Measurements from ENCODE around the gene SLC16A11. TPM values are rescaled to one million over a fixed set of nuclear protein-coding genes. Genes with fewer than 3 reads are reported as not detected.

Gene SLC16A11
- total RNA-seq, 1 donor from 2014 or later, result 0.54 TPM

DNA sequence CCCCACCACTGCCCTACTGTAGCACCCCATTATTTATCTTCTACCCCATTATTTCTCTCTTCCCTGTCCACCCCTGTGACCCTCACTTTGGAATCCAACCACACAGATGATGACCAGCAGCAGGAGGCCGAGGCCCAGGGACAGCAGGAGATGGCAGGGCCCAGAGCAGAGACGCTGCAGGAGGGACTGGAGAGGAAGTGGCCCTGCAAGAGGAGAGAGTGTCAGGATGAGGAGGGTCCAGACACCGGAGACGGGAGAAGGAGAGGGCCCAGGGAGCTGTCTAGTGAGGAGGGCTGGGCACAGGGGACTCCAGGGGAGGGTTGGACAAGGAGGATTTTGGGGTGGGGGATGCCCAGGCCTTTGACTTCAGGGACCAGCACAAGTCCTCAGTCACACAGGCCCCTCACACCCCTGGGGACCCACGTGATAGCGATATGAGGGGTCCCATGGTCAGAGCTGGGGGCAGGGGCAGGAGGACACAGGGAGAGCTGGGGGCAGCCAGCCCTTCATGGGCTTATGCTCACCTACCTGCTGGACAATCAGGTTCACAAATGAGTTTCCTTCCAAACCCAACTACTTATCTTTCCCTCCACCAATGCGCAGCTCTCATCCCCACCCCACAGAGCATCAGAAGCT is 34.1 kb upstream of the SLC16A11 start:
- H3K36me3 Mint-ChIP-seq (ENCODE audit: unreplicated experiment), result peaks cover 7% of the 10 kb centered on the region
- DNase-seq, result no peak
- no peak overlapping the region for H3K4me3 Mint-ChIP-seq (ENCODE audit: unreplicated experiment)
- no peaks in the 10 kb centered on the region for H3K4me1 Mint-ChIP-seq (ENCODE audit: low read depth, unreplicated experiment)
- TF ChIP-seq, protein P1, sequence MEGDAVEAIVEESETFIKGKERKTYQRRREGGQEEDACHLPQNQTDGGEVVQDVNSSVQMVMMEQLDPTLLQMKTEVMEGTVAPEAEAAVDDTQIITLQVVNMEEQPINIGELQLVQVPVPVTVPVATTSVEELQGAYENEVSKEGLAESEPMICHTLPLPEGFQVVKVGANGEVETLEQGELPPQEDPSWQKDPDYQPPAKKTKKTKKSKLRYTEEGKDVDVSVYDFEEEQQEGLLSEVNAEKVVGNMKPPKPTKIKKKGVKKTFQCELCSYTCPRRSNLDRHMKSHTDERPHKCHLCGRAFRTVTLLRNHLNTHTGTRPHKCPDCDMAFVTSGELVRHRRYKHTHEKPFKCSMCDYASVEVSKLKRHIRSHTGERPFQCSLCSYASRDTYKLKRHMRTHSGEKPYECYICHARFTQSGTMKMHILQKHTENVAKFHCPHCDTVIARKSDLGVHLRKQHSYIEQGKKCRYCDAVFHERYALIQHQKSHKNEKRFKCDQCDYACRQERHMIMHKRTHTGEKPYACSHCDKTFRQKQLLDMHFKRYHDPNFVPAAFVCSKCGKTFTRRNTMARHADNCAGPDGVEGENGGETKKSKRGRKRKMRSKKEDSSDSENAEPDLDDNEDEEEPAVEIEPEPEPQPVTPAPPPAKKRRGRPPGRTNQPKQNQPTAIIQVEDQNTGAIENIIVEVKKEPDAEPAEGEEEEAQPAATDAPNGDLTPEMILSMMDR (IDR thresholded peaks at IDR 0.05; ENCODE audit: partially characterized antibody, unreplicated experiment), result no peak
- H3K27ac Mint-ChIP-seq (ENCODE audit: unreplicated experiment), result no peak overlapping the region
- peaks cover 5% of the 10 kb centered on the region for H3K9me3 Mint-ChIP-seq (ENCODE audit: unreplicated experiment)
- peaks cover 2% of the 10 kb centered on the region for H3K27me3 Mint-ChIP-seq (ENCODE audit: unreplicated experiment)

DNA sequence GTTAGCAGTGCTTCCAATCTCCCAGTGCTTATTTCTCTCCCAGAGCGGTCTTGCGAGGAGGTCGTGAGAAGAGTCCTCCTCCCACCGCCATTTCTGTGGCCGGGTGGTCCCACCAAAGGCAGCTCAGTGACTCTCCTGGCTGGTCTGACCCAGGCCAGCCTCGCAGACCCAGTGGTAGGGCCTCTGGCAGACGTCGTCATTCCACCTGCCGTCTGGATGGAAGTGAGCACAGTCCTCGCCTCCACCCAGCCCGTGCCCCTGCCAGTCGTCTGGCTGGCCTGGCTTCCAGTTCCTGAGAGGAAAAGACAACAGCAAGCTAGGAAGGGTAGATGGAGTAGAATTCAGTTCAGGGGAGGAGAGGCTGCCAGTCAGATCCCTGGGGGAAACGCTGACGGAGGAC is 31.0 kb upstream of the SLC16A11 start:
- Mint-ChIP-seq H3K9me3 (ENCODE audit: unreplicated experiment) (peaks cover 9% of the 10 kb centered on the region), H3K36me3 (ENCODE audit: unreplicated experiment) (peaks cover 7% of the 10 kb centered on the region), H3K4me3 (ENCODE audit: unreplicated experiment) (no peak overlapping the region), H3K4me1 (ENCODE audit: low read depth, unreplicated experiment) (no peaks in the 10 kb centered on the region), H3K27ac (ENCODE audit: unreplicated experiment) (no peak overlapping the region), H3K27me3 (ENCODE audit: unreplicated experiment) (peaks cover 2% of the 10 kb centered on the region)
- no peak for DNase-seq
- TF ChIP-seq, protein P1 (IDR thresholded peaks at IDR 0.05; ENCODE audit: partially characterized antibody, unreplicated experiment), result no peak

DNA sequence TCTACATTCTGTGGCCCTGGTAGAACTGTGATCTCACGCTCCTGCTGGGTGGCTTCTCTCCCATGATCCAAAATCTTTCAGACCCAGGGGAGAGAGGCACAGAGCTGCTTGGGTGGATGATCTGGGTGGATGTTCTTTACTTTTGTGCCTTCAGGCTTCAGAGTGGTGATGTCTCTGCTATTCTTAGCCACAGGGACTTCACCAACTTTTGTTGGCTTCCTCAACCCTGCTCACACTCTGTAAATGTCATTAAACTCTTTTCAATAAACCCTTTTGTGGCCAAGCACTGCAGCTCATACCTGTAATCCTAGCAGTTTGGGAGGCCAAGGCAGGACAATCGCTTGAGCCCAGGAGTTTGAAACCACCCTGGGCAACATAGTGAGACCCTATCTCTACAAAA is 28.5 kb upstream of the SLC16A11 start:
- TF ChIP-seq, protein P1 (IDR thresholded peaks at IDR 0.05; ENCODE audit: partially characterized antibody, unreplicated experiment), result no peak

DNA sequence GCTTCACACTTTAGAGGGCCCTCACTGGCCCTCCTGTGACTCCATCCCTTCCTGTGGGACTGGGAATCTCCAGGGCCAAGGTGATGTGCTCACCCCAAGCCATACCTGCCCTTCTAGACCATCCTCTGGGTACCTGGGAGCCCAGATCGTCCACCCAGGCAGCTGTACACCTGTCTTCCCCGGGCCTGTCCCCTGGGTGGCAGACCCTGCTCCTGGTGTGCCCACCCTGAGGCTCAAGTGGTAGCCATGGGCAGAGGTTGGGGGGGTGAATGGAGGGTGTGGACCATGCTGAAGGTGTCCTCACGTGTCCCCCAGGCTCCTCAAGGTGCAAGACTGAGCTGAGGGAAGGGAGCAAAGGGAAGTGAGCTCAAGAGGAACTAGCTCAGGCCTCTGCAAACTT is 26.8 kb upstream of the SLC16A11 start:
- no peaks in the 10 kb centered on the region for H3K27me3 Mint-ChIP-seq (ENCODE audit: unreplicated experiment)
- TF ChIP-seq, protein P1 (IDR thresholded peaks at IDR 0.05; ENCODE audit: partially characterized antibody, unreplicated experiment), result no peak
- H3K4me1 Mint-ChIP-seq (ENCODE audit: low read depth, unreplicated experiment), result peaks cover under 1% of the 10 kb centered on the region
- peaks cover 18% of the 10 kb centered on the region for H3K36me3 Mint-ChIP-seq (ENCODE audit: unreplicated experiment)
- no peak overlapping the region for H3K27ac Mint-ChIP-seq (ENCODE audit: unreplicated experiment)
- no peak overlapping the region for H3K4me3 Mint-ChIP-seq (ENCODE audit: unreplicated experiment)
- H3K9me3 Mint-ChIP-seq (ENCODE audit: unreplicated experiment), result peaks cover 21% of the 10 kb centered on the region
- DNase-seq, result no peak

More for the DNA sequence above, 28.5 kb upstream of the SLC16A11 start:
- Mint-ChIP-seq H3K4me1 (ENCODE audit: low read depth, unreplicated experiment) (no peaks in the 10 kb centered on the region), H3K4me3 (ENCODE audit: unreplicated experiment) (no peak overlapping the region), H3K9me3 (ENCODE audit: unreplicated experiment) (peaks cover 17% of the 10 kb centered on the region), H3K36me3 (ENCODE audit: unreplicated experiment) (peaks cover 20% of the 10 kb centered on the region), H3K27me3 (ENCODE audit: unreplicated experiment) (no peaks in the 10 kb centered on the region), H3K27ac (ENCODE audit: unreplicated experiment) (no peak overlapping the region)
- DNase-seq, result no peak

DNA sequence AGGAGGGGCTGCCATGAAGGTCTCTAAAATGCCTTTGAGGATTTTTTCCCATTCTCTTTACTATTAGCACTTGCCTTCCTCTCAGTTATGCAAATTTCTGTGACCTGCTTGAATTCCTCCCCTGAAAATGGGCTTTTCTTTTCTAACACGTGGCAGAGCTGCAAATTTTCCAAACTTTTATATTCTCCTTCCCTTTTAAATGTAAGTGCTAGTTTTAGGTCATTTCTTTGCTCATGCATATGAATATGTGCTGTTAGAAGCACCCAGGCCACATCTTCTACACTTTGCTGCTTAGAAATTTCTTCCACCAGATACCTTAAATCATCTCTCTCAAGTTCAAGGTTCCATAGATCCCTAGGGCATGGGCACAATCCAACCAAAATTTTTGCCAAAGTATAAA is 24.4 kb upstream of the SLC16A11 start:
- no peaks in the 10 kb centered on the region for H3K27me3 Mint-ChIP-seq (ENCODE audit: unreplicated experiment)
- peak overlapping the region; percentile 14 for H3K4me3 Mint-ChIP-seq (ENCODE audit: unreplicated experiment)
- peaks cover 13% of the 10 kb centered on the region for H3K4me1 Mint-ChIP-seq (ENCODE audit: low read depth, unreplicated experiment)
- peaks cover 29% of the 10 kb centered on the region for H3K9me3 Mint-ChIP-seq (ENCODE audit: unreplicated experiment)
- TF ChIP-seq, protein P1 (IDR thresholded peaks at IDR 0.05; ENCODE audit: partially characterized antibody, unreplicated experiment), result no peak
- no peak for DNase-seq
- no peak overlapping the region for H3K27ac Mint-ChIP-seq (ENCODE audit: unreplicated experiment)
- H3K36me3 Mint-ChIP-seq (ENCODE audit: unreplicated experiment), result peaks cover 18% of the 10 kb centered on the region

All from glutamatergic neuron (in vitro differentiated cells).